ENCODE measurements around the gene DNMT3A. TPM values are rescaled to one million over a fixed set of nuclear protein-coding genes. Genes with fewer than 3 reads are reported as not detected.

DNMT3A gene
- total and polyA plus RNA-seq, 12 donors, result 10.6 to 53.4 (median 25.0) TPM

DNA sequence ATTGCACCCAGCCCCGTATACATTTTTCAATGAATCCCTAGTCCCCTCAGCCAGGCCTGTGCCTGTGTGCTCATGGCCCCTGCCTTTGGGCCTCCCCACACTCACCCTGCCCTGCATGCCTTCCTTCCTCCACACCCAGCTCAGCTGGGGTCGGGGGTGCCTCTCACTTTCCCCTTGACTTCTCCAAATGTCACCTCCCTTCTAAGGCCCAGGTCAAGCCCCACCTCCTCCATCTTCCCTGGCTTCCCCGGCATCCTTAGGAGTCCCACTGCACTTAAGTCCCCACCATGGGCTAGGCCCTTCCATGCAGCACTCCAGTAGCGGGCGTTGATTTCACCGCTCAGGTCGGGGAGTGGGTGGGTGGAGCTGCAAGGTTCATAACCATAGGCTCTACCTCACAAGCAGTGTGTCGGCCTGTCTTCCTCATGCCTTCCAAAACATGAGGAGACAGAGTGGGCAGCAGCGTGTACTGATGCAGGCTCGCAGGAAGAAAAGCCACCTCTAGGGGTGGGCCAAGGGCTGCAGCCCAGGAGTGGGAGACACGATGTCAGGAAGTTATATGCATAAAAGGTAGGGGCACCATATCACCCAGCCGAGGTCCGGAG is 47.7 kb downstream of the DNMT3A start:
- Histone ChIP-seq H3K27me3 (no peaks in the 10 kb centered on the region), H3K36me3 (replicated peaks in 1 of 2) (peaks cover 0 to 11% of the 10 kb centered on the region in 2 donors), H3K9me3 (replicated peaks in 1 of 3) (no peaks in the 10 kb centered on the region), H3K4me1 (replicated peaks in 1 of 2) (peaks cover 38 to 56% of the 10 kb centered on the region in 2 donors), H3K4me3 (no peak overlapping the region), H3K27ac (peak overlapping the region in 4 of 5 donors; percentile 81 to 93 (median 90))
- intact Hi-C loops (cut with DNase I), result no loop called here
- WGBS, 4 donors, result 56 to 76% (median 58%) methylated on average over 11 to 13 of the region's 13 CpGs
- no peak for TF ChIP-seq POLR2A (IDR thresholded peaks at IDR 0.05)
- no peak for TF ChIP-seq CTCF (IDR thresholded peaks at IDR 0.05)
- DNase-seq, result no peak

- Histone ChIP-seq H3K36me3 (replicated peaks in 1 of 2) (peaks cover 0 to 3% of the 10 kb centered on the region in 2 donors), H3K27ac (peak overlapping the region in 3 of 5 donors; percentile 26 to 93 (median 33)), H3K9me3 (replicated peaks in 1 of 3) (no peaks in the 10 kb centered on the region), H3K4me3 (no peak overlapping the region), H3K27me3 (no peaks in the 10 kb centered on the region), H3K4me1 (replicated peaks in 1 of 2) (peaks cover 38 to 56% of the 10 kb centered on the region in 2 donors)
- peak in 1 of 7 donors; percentile 43 for DNase-seq
- intact Hi-C loops (cut with DNase I), result no loop called here
- WGBS, 4 donors, result 49 to 59% (median 52%) methylated on average over 7 of the region's 7 CpGs
- no peak for TF ChIP-seq POLR2A (IDR thresholded peaks at IDR 0.05)
Measured at GRCh38 chr2:25293145-25293544, 48.6 kb downstream of the DNMT3A start.

GRCh38 chr2:25292408-25292807 is 49.3 kb downstream of the DNMT3A start:
- Histone ChIP-seq H3K4me3 (no peak overlapping the region), H3K27me3 (no peaks in the 10 kb centered on the region), H3K27ac (peak overlapping the region in 2 of 5 donors; percentile 26 to 93), H3K4me1 (replicated peaks in 1 of 2) (peaks cover 38 to 56% of the 10 kb centered on the region in 2 donors), H3K36me3 (replicated peaks in 1 of 2) (peaks cover 0 to 3% of the 10 kb centered on the region in 2 donors), H3K9me3 (replicated peaks in 1 of 3) (no peaks in the 10 kb centered on the region)
- peak in 5 of 7 donors; percentile 47 to 75 (median 58) for DNase-seq
- TF ChIP-seq POLR2A (IDR thresholded peaks at IDR 0.05) (no peak), CTCF (IDR thresholded peaks at IDR 0.05) (no peak)
- intact Hi-C loops (cut with DNase I), result no loop called here
- 44 to 61% (median 53%) methylated on average over 4 of the region's 4 CpGs for WGBS, 4 donors

DNA sequence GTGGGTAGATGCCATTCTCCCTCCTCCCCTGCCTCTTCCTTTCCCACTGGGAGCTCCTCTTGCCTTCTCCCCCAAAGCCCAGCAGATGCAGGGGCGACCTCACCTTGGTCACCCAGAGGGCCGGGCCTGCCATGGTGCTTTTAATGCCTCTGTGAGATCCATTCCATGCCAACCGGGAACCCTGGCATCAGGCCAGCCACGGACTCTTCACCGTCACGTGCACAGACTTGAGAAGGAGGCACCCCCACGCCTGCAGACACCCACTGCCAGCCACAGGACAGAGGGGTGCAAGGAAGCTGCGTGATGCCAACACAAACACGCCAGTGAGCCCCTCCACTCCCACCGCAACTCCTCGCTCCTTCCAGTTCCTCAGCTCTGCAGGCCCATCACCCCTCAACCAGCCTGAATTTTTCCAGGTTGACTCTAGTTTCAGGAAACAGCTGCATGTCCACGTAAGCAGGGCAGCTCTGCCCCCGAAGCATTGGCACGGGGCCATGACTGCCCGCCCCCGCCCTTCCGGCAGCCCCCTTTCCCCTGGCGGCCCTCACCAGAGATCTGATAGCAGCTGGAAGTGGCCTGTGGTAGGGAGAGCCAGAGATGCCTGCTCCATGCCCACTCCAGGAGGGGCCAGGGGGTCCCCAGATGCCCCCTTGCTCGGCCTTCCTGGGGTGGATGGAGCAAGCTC is 50.8 kb downstream of the DNMT3A start:
- Histone ChIP-seq H3K27ac (peak overlapping the region in 2 of 5 donors; percentile 25 to 93), H3K27me3 (no peaks in the 10 kb centered on the region), H3K9me3 (replicated peaks in 1 of 3) (no peaks in the 10 kb centered on the region), H3K4me3 (no peak overlapping the region), H3K36me3 (replicated peaks in 1 of 2) (no peaks in the 10 kb centered on the region), H3K4me1 (replicated peaks in 1 of 2) (peaks cover 38 to 58% of the 10 kb centered on the region in 2 donors)
- peak in 5 of 7 donors; percentile 47 to 83 (median 64) for DNase-seq
- intact Hi-C loops (cut with DNase I), result no loop called here
- no peak for TF ChIP-seq CTCF (IDR thresholded peaks at IDR 0.05)
- no peak for TF ChIP-seq POLR2A (IDR thresholded peaks at IDR 0.05)
- 40 to 52% (median 47%) methylated on average over 15 to 19 of the region's 19 CpGs for WGBS, 4 donors
